GM12878 (cell line): ENCODE results near the gene DMAC1. TPM values are rescaled to one million over a fixed set of nuclear protein-coding genes. Genes with fewer than 3 reads are reported as not detected.

Source experiments
- ATAC-seq: fragments of 200-7000 bp; cut with Tn5 transposase; 3 replicates; pipeline ENCODE4 v1.9.1; 2020; ENCODE audit warnings: mild to moderate bottlenecking, moderate library complexity
- BruUV-seq: library from RNA; stranded (reverse); fragments of 400-500 nt; replicated peaks from 2 replicates; lab custom pipeline; 2021; lab: Mats Ljungman, UMichigan
- CTCF ChIA-PET: fragments of 300-600 bp; sonication (Branson Sonifier 250); formaldehyde crosslinking; extraction: SDS; loops from one replicate; lab custom pipeline; 2021; ENCODE audit warnings: inconsistent platforms; lab: Yijun Ruan, JAX
- POLR2A ChIA-PET: fragments of 350-600 bp; formaldehyde crosslinking; extraction: SDS; loops from one replicate; lab custom pipeline; 2021; ENCODE audit warnings: inconsistent platforms; lab: Charles Lee
- RAD21 ChIA-PET: fragments of 300-600 bp; sonication (Branson Sonifier 250); formaldehyde crosslinking; loops from one replicate; lab custom pipeline; 2023; ENCODE audit warnings: antibody characterized with exemption; ENCODE audit not compliant: unreplicated experiment; lab: Charles Lee
- SMC1A ChIA-PET: fragments of 300-600 bp; sonication (Branson Sonifier 250); formaldehyde crosslinking; loops from one replicate; lab custom pipeline; 2023; ENCODE audit not compliant: unreplicated experiment, uncharacterized antibody; lab: Charles Lee
- DNase-seq: peaks from one replicate; pipeline ENCODE4 v3.0.0-alpha.2; 2011; ENCODE audit warnings: low read depth, low spot score
- FAIRE-seq: peaks from 3 replicates; lab custom pipeline; 2011; peaks lifted over from hg19 to GRCh38; lab: Jason Lieb, UNC
- H2AFZ ChIP-seq: 2 replicates; pipeline ENCODE4 v1.6.0; 2011; ENCODE audit warnings: low read depth, low read length, control low read depth; ENCODE audit not compliant: control insufficient read depth
- H3K27ac ChIP-seq: 2 replicates; pipeline ENCODE4 v1.5.1; 2011; ENCODE audit warnings: control low read depth; ENCODE audit not compliant: control insufficient read depth, insufficient read depth
- H3K27me3 ChIP-seq, 2 experiments: replicated peaks in 1 of 2; 2 replicates each; pipeline versions ENCODE4 v1.6.0 to v1.6.1; 2011; ENCODE audit warnings: low read length in 1 of 2; ENCODE audit not compliant: control insufficient read depth in 2 of 2, insufficient read depth in 2 of 2
- H3K36me3 ChIP-seq, 2 experiments: 2 replicates each; pipeline ENCODE4 v1.5.1; 2011; ENCODE audit warnings: low read length in 1 of 2; ENCODE audit not compliant: control insufficient read depth in 2 of 2, insufficient read depth in 2 of 2
- H3K4me1 ChIP-seq: 2 replicates; pipeline ENCODE4 v1.6.1; 2011; ENCODE audit warnings: mild to moderate bottlenecking, low read length, moderate library complexity, mixed read lengths; ENCODE audit not compliant: control insufficient read depth, insufficient read depth
- H3K4me2 ChIP-seq: 2 replicates; pipeline ENCODE4 v1.6.0; 2011; ENCODE audit warnings: control low read depth; ENCODE audit not compliant: control insufficient read depth, insufficient read depth
- H3K4me3 ChIP-seq: fragments of 200-600 bp; sonication (generic); 2 replicates; pipeline ENCODE4 v1.5.1; 2016
- H3K79me2 ChIP-seq: 2 replicates; pipeline ENCODE4 v1.6.0; 2011; ENCODE audit warnings: low read length; ENCODE audit not compliant: control insufficient read depth, insufficient read depth
- H3K9ac ChIP-seq: 2 replicates; pipeline ENCODE4 v1.8.0; 2011; ENCODE audit warnings: low read length, control low read depth, mixed read lengths; ENCODE audit not compliant: control insufficient read depth, insufficient read depth
- H3K9me3 ChIP-seq: replicated peaks from 3 replicates; pipeline ENCODE4 v1.5.1; 2011; ENCODE audit warnings: mild to moderate bottlenecking, low read length; ENCODE audit not compliant: control insufficient read depth, insufficient read depth
- H4K20me1 ChIP-seq: 2 replicates; pipeline ENCODE4 v1.6.0; 2011; ENCODE audit not compliant: control insufficient read depth, insufficient read depth
- ATF7 ChIP-seq: fragments of 450-650 bp; IDR thresholded peaks from 2 replicates; pipeline ENCODE4 v1.6.1; 2016; ENCODE audit warnings: low read depth, mild to moderate bottlenecking
- BHLHE40 ChIP-seq, 2 experiments: fragments of 450-650 bp in 1 of 2; IDR thresholded peaks; 2 replicates each; pipeline ENCODE4 v1.6.1; 2011 to 2017; ENCODE audit warnings: low read depth in 2 of 2, borderline replicate concordance in 1 of 2, improper control_type of control experiment in 1 of 2, low read length in 1 of 2, mild to moderate bottlenecking in 1 of 2
- EP300 ChIP-seq, 2 experiments: fragments of 150-350 bp in 1 of 2; IDR thresholded peaks; 2 replicates each; pipeline ENCODE4 v1.6.1; 2011 to 2012; ENCODE audit warnings: low read depth in 2 of 2, low read length in 2 of 2, borderline replicate concordance in 1 of 2, improper control_type of control experiment in 1 of 2, inconsistent platforms in 1 of 2; ENCODE audit not compliant: control insufficient read depth in 1 of 2
- IKZF1 ChIP-seq: fragments of 450-650 bp; conservative IDR thresholded peaks from 2 replicates; pipeline ENCODE4 v1.6.1; 2017; ENCODE audit warnings: antibody characterized with exemption, mild to moderate bottlenecking
- IKZF2 ChIP-seq, 2 experiments: fragments of 450-650 bp; IDR thresholded peaks; 2 replicates each; pipeline ENCODE4 v1.6.1; 2017; ENCODE audit warnings: mild to moderate bottlenecking in 2 of 2, moderate library complexity in 2 of 2
- MLLT1 ChIP-seq: fragments of 450-650 bp; IDR thresholded peaks from 2 replicates; pipeline ENCODE4 v1.6.1; 2016; ENCODE audit warnings: mild to moderate bottlenecking
- MTA2 ChIP-seq: fragments of 450-650 bp; IDR thresholded peaks from 2 replicates; pipeline ENCODE4 v1.6.1; 2016; ENCODE audit warnings: low read depth, mild to moderate bottlenecking, moderate library complexity
- PAX8 ChIP-seq: fragments of 450-650 bp; IDR thresholded peaks from 2 replicates; pipeline ENCODE4 v1.6.1; 2017; ENCODE audit warnings: mild to moderate bottlenecking, moderate library complexity
- TAF1 ChIP-seq: IDR thresholded peaks from 2 replicates; pipeline ENCODE4 v1.6.1; 2011; ENCODE audit warnings: mild to moderate bottlenecking, low read depth, low read length, borderline replicate concordance
- WGBS: methylation state at CpG from one replicate; pipeline ENCODE4 v1.1.6; 2016; ENCODE audit warnings: low lambda C conversion rate; ENCODE audit not compliant: insufficient replicate concordance, insufficient coverage; ENCODE audit errors: missing lambda C conversion rate; 5-methylcytosine and 5-hydroxymethylcytosine counted together
- in situ Hi-C: fragments of 300-500 bp; cut with MboI; formaldehyde crosslinking; loops from 9 replicates; pipeline ENCODE4 v1.14.3; 2018; ENCODE audit warnings: mixed read lengths
- intact Hi-C: fragments of 100-400 bp; cut with micrococcal nuclease; formaldehyde crosslinking; loops from one replicate; pipeline ENCODE4 v1.14.2; 2022; ENCODE audit not compliant: unreplicated experiment
- polyA plus RNA-seq, 11 experiments: library from polyadenylated mRNA; depleted of rRNA in 4 of 11; unstranded in 6 of 11; stranded (reverse) in 5 of 11; fragments of >200 nt; fragmentation: Nextera tagmentation in 4 of 11; fragmentation: Illumina TruSeq in 1 of 11; extraction: Ambion mirVana in 4 of 11; extraction: Trizol in 1 of 11; gene quantifications; 1 replicate in 1 of 11; 2 replicates in 10 of 11; pipeline versions ENCODE4 v1.2.1 to v1.2.3, GENCODE V29; 2011 to 2016; ENCODE audit warnings: inconsistent platforms in 2 of 11, missing spikeins in 2 of 11, low read depth in 1 of 11
- total RNA-seq, 4 experiments: library from RNA; depleted of rRNA in 3 of 4; stranded (reverse); fragments of >200 nt in 3 of 4; fragmentation: Illumina TruSeq in 1 of 4; extraction: Trizol in 1 of 4; gene quantifications; 2 replicates each; pipeline versions ENCODE4 v1.2.1 to v1.2.3, GENCODE V29; 2013 to 2021

DMAC1 gene
- total and polyA plus RNA-seq, 10 of the 15 experiments (the other 5 are each of a cell fraction or from before 2014, with no cell fraction given) = 16.0 to 123 (median 44.5) TPM

GRCh38 chr9:7783635-7784063 is 15.9 kb downstream of the DMAC1 start:
- CTCF ChIA-PET = no interaction called here
- SMC1A ChIA-PET = interaction anchor here (1.1 kb wide), 1 partner anchor 29 kb away, joined by 3 read pairs; no protein-coding TSS in a partner anchor
- RAD21 ChIA-PET = no interaction called here
- FAIRE-seq (no peak), DNase-seq (no peak), ATAC-seq (peak; percentile 74)
- no peak overlapping the region for H3K4me3 ChIP-seq
- in situ Hi-C loops (loop anchor here (5.0 to 25.0 kb wide), 4 partner anchors 51 to 1896 kb away; partner anchors contain the start of gene MLANA), intact Hi-C loops (no loop called here)
- no peaks in the 10 kb centered on the region for H3K79me2 ChIP-seq
- H4K20me1 ChIP-seq = no peaks in the 10 kb centered on the region; the same call in 1 of the 2 replicates
- H3K9me3 ChIP-seq = no peaks in the 10 kb centered on the region
- no peaks in the 10 kb centered on the region for H3K27me3 ChIP-seq
- H3K4me2 ChIP-seq = no peak overlapping the region
- no peaks in the 10 kb centered on the region; a peak in 1 of 4 replicates for H3K36me3 ChIP-seq
- 88% methylated on average over 5 of the region's 5 CpGs for WGBS
- POLR2A ChIA-PET = interaction anchor here (1.0 kb wide), 1 partner anchor 15 kb away, joined by 4 read pairs; no protein-coding TSS in a partner anchor
- H3K9ac ChIP-seq = no peak overlapping the region
- TF ChIP-seq BHLHE40 (IDR thresholded peaks at IDR 0.05; ENCODE audit: borderline replicate concordance in 1 of 2, low read depth in 2 of 2, low read length in 1 of 2) (peak in 1 of 2 experiments; percentile 62; a peak in 2 of 4 replicates), PAX8 (no peak), IKZF2 (IDR thresholded peaks at IDR 0.05) (peak; percentile 39 to 41; a peak in 2 of 4 replicates), MTA2 (peak; percentile 89), ATF7 (0 out of 2 replicates have a peak, but pooled peaks have one; percentile 13), MLLT1 (0 out of 2 replicates have a peak, but pooled peaks have one; percentile 31), IKZF1 (peak; percentile 49), TAF1 (no peak), EP300 (IDR thresholded peaks at IDR 0.05; ENCODE audit: borderline replicate concordance in 1 of 2, control insufficient read depth in 1 of 2, low read depth in 2 of 2, low read length in 2 of 2) (peak; percentile 20 to 55; a peak in 2 of 4 replicates)
- no peak overlapping the region for H3K27ac ChIP-seq
- no peak overlapping the region for H2AFZ ChIP-seq
- no TSS peak for BruUV-seq
- no peaks in the 10 kb centered on the region for H3K4me1 ChIP-seq
